OCI-LY1 (cell line): ENCODE measurements around the gene P4HA2.

Experiments
- EZH2 ChIP-seq: fragments of 200-600 bp; sonication (generic), shearing (Covaris generic); IDR thresholded peaks from 2 replicates; pipeline ENCODE4 v1.8.0; 2017; ENCODE audit warnings: borderline replicate concordance, mixed run types, mild to moderate bottlenecking, antibody characterized with exemption, low read length, moderate library complexity, mixed read lengths
- TF ChIP-seq, protein P1 (sequence below): fragments of 200-600 bp; sonication (generic), shearing (Covaris generic); IDR thresholded peaks from 2 replicates; pipeline ENCODE4 v1.5.1; 2017; ENCODE audit warnings: mild to moderate bottlenecking, antibody characterized with exemption, low read length, moderate library complexity, mixed read lengths

DNA sequence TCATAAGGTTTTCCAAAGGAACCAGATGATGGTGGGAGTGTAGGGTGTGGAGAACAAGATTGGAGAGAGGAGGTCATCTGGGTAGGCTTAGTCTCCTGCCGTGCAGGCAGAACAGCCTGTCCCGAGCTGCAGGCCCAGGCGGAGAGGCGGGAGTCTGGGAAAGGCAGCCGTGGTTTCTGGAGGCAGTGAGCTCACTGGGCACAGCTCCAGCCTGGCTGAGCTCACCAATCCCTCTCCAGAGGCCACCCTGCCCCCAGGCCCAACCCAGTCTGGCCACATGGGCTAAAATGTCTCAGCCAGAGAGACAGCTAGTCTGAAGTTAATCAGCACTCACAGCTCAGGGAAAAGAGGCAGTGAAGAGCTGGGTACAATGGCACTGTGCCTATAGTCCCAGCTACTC is 12.3 kb downstream of the P4HA2 start:
- TF ChIP-seq, protein P1, sequence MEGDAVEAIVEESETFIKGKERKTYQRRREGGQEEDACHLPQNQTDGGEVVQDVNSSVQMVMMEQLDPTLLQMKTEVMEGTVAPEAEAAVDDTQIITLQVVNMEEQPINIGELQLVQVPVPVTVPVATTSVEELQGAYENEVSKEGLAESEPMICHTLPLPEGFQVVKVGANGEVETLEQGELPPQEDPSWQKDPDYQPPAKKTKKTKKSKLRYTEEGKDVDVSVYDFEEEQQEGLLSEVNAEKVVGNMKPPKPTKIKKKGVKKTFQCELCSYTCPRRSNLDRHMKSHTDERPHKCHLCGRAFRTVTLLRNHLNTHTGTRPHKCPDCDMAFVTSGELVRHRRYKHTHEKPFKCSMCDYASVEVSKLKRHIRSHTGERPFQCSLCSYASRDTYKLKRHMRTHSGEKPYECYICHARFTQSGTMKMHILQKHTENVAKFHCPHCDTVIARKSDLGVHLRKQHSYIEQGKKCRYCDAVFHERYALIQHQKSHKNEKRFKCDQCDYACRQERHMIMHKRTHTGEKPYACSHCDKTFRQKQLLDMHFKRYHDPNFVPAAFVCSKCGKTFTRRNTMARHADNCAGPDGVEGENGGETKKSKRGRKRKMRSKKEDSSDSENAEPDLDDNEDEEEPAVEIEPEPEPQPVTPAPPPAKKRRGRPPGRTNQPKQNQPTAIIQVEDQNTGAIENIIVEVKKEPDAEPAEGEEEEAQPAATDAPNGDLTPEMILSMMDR, result no peak
- TF ChIP-seq EZH2, result no peak
